Duodenal mucosa (tissue), 2 donors: Measurements from ENCODE around the gene BPIFB4.

ENCODE experiments used
- H3K27ac ChIP-seq: one replicate; pipeline ENCODE4 v1.7.0; 2013; ENCODE audit warnings: low read depth, low read length
- H3K27me3 ChIP-seq, 2 donors: one replicate each; pipeline ENCODE4 v1.7.0; 2013; ENCODE audit warnings: low read length in 2 of 2, control low read depth in 1 of 2; ENCODE audit not compliant: insufficient read depth in 2 of 2, control insufficient read depth in 1 of 2
- H3K36me3 ChIP-seq, 2 donors: one replicate each; pipeline ENCODE4 v1.7.0; 2013; ENCODE audit warnings: low read length in 2 of 2, control low read depth in 1 of 2; ENCODE audit not compliant: insufficient read depth in 2 of 2, control insufficient read depth in 1 of 2
- H3K4me1 ChIP-seq, 2 donors: one replicate each; pipeline ENCODE4 v1.7.0; 2013; ENCODE audit warnings: low read length in 2 of 2, control low read depth in 1 of 2; ENCODE audit not compliant: insufficient read depth in 2 of 2, control insufficient read depth in 1 of 2
- H3K4me3 ChIP-seq, 2 donors: one replicate each; pipeline ENCODE4 v1.7.0; 2013; ENCODE audit warnings: low read length in 2 of 2, low read depth in 1 of 2
- H3K9ac ChIP-seq, 2 donors: one replicate each; pipeline ENCODE4 v1.7.0; 2013; ENCODE audit warnings: low read length in 2 of 2, low read depth in 1 of 2
- H3K9me3 ChIP-seq, 2 donors: one replicate each; pipeline ENCODE4 v1.7.0; 2013; ENCODE audit warnings: low read length in 2 of 2, control low read depth in 1 of 2; ENCODE audit not compliant: control insufficient read depth in 1 of 2

The BPIFB4 gene

DNA sequence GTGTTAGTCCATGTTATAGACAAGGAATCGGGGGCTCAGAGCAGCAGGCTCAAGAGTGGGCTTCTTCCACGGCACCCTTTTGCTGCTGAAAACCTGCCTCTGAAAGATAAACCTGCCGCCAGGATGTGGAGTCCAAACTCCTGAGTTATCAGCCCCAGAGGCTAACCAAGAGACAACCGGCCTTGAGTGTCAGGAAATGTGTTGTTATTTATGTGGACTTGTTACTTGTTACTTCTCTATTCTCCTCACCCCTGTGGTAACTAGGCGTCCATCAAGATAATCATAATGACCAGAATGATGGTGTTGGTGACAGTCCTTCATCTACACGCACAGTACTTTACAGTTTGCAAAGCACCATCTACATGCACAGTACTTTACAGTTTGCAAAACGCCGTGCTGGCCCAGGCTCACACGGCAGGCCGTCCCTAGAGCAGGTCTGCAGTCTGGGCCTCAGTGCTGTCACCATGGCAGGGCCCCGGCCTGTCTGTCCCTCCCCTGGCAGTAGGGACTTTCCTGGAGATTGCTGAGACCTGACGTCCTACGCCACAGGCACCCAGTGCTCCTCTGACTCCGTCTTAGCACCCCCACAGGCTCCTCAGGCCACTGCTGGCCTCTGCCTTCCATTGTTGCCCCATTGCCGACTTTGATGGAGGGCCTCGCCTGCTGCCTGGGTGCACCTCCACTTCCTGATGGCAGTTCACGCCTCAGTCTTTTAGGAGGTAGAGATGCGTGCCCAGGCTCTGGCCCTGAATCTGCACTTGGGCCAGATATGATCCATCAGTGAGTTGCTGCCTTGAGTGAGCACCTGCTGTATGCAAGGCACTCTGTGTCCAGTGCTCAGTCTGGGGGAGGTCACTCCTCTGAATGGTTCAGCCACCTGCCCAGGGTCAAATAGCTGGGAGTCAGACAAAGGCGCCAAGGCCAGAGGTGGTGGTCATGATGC lies 9.1 kb upstream of the BPIFB4 start:
- H3K27ac ChIP-seq: no peak overlapping the region
- H3K4me1 ChIP-seq: no peaks in the 10 kb centered on the region
- H3K9ac ChIP-seq: no peak overlapping the region
- no peak overlapping the region for H3K4me3 ChIP-seq
- peaks cover 0 to 4% of the 10 kb centered on the region in 2 donors for H3K27me3 ChIP-seq
- no peaks in the 10 kb centered on the region for H3K36me3 ChIP-seq
- no peaks in the 10 kb centered on the region for H3K9me3 ChIP-seq

DNA sequence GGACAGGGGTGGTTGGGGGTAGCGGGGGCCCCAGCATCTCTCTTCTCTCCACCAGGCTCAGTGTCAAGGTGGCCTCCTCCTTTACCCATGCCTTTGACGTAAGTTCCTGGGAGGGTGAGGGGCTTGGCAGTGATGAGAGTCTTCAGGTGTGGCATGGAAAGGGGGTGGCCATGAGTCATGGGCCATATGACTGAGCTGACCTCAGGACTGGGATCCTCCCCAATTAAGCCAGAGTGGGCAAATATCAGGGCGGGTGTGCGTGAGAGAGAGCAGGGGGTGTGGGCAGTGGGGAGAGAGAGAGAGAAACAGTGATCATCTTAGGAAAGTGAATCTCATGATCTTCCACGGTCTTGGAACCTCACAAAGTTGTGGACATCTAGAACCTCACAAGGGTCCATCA lies 8.2 kb upstream of the BPIFB4 start:
- Histone ChIP-seq H3K27me3 (peaks cover 0 to 4% of the 10 kb centered on the region in 2 donors), H3K4me3 (no peak overlapping the region), H3K9ac (no peak overlapping the region), H3K9me3 (no peaks in the 10 kb centered on the region), H3K4me1 (no peaks in the 10 kb centered on the region), H3K36me3 (no peaks in the 10 kb centered on the region), H3K27ac (no peak overlapping the region)

GRCh38 chr20:33072362-33072761 lies 7.1 kb upstream of the BPIFB4 start:
- Histone ChIP-seq H3K27me3 (peaks cover 0 to 4% of the 10 kb centered on the region in 2 donors), H3K9me3 (no peaks in the 10 kb centered on the region), H3K27ac (no peak overlapping the region), H3K4me1 (no peaks in the 10 kb centered on the region), H3K4me3 (no peak overlapping the region), H3K9ac (no peak overlapping the region), H3K36me3 (no peaks in the 10 kb centered on the region)

DNA sequence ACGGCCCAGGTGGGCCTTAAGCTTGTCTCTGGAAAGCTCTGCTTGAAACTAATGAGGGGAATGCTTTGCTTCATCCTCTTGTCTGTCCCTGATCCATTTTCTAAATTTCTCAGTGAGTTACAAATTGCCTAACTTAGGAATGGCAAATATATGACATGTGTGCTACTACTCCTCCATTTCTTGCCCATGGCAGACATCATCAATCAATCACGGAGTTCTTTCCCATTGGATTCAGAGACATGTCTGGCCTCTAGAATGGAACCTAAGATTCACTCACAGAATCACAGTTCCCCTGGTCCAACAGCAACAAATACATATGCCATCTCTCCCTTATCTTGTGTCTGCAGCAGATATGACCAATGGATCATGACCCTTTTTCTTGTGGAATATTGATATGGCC lies 6.6 kb upstream of the BPIFB4 start:
- H3K27me3 ChIP-seq: peaks cover 0 to 4% of the 10 kb centered on the region in 2 donors
- no peaks in the 10 kb centered on the region for H3K36me3 ChIP-seq
- H3K27ac ChIP-seq: no peak overlapping the region
- no peaks in the 10 kb centered on the region for H3K4me1 ChIP-seq
- no peak overlapping the region for H3K4me3 ChIP-seq
- no peak overlapping the region for H3K9ac ChIP-seq
- no peaks in the 10 kb centered on the region for H3K9me3 ChIP-seq

- Histone ChIP-seq H3K27ac (no peak overlapping the region), H3K9ac (no peak overlapping the region), H3K9me3 (no peaks in the 10 kb centered on the region), H3K36me3 (no peaks in the 10 kb centered on the region), H3K4me1 (no peaks in the 10 kb centered on the region), H3K27me3 (no peaks in the 10 kb centered on the region), H3K4me3 (no peak overlapping the region)
Measured at GRCh38 chr20:33074675-33075074, 4.8 kb upstream of the BPIFB4 start.

DNA sequence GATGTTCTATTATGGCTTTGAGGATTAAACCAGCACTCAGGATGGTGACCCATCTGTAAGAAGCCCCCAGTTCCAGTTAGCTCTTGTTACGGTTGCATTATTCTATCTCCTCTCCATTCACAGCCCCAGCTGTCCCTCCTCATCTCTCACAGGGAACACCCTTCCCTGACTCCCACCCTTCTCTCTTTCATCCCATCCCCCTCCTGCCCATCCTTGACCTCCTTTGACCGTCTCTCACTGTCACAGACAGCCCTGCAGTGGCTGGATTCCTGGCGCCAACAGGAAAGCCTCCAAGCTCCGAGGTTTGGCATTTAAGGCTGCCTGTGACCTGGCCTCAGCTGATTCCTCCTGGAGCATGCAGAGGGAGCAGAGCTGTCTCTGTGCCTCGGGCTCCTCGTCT lies 4.2 kb upstream of the BPIFB4 start:
- Histone ChIP-seq H3K9me3 (no peaks in the 10 kb centered on the region), H3K27me3 (no peaks in the 10 kb centered on the region), H3K36me3 (no peaks in the 10 kb centered on the region), H3K4me3 (no peak overlapping the region), H3K27ac (no peak overlapping the region), H3K4me1 (no peaks in the 10 kb centered on the region), H3K9ac (no peak overlapping the region)

DNA sequence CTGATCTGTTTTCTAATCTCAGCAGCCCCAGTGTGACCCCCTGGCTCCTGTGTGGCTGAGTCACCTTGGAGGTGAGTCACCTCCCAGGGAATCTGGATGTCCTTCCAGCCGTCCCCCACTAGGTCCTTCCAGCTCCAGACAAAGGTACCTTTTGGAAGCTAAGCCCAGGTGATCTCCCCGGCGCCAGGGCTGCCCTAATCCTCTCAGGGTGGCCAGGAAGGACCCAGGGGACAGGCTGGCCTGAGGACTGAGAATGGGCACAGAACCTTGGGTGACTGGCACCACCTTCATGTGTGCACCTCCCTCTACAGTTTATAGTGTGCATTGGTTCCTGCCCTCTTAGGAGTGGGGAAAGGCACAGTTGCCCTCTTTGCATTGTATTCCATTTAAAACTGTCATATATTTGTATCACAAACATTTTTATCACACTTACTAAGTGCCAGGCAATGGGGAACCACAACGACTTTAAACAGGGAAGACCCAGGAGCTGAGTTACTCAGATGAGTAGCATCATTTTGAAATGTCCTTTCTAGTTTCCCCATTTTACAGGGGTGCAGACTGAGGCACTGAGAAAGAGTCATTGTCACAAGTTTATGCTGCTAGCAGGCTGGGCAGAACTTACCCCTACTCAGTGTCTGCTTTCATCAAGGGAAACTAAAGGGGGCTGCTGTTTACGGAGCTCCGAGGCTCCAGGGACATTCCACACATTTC lies 2.6 kb upstream of the BPIFB4 start:
- Histone ChIP-seq H3K4me3 (no peak overlapping the region), H3K27me3 (no peaks in the 10 kb centered on the region), H3K9me3 (no peaks in the 10 kb centered on the region), H3K36me3 (no peaks in the 10 kb centered on the region), H3K27ac (no peak overlapping the region), H3K4me1 (no peaks in the 10 kb centered on the region), H3K9ac (no peak overlapping the region)

DNA sequence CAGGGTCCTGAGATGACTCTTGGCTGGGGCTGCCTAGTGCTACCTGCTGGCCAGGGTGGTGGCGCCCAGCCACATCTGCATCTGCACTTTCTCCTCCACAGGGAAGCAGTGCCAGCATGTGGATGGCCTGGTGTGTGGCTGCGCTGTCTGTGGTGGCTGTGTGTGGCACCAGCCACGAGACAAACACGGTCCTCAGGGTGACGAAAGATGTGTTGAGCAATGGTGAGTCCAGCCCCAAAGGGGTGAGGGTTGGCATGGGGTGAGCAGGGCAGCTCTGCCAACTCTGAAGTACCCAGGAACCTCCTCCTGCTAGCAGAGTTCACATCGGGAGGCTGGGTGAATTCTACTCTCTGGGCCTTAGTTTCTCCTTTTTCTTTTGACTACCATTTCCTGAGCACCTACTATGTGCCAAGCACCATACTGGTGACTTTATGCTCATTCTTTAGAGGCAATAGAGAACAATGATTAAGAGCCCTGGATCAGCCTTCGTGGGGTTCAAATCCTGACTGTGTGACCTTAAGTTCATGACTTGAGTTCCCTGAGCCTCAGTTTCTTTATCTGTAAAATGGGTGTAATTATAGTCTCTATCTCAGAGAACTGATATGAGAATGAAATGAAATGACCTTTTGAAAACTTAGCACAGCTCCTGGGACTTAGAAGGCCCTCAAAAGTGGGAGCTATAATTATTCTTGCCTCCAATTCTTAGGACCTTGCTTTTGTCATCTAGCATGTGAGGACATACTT lies 2.1 kb downstream of the BPIFB4 start:
- no peak overlapping the region for H3K9ac ChIP-seq
- H3K36me3 ChIP-seq: no peaks in the 10 kb centered on the region
- H3K4me3 ChIP-seq: no peak overlapping the region
- H3K9me3 ChIP-seq: no peaks in the 10 kb centered on the region
- no peaks in the 10 kb centered on the region for H3K4me1 ChIP-seq
- no peak overlapping the region for H3K27ac ChIP-seq
- no peaks in the 10 kb centered on the region for H3K27me3 ChIP-seq

DNA sequence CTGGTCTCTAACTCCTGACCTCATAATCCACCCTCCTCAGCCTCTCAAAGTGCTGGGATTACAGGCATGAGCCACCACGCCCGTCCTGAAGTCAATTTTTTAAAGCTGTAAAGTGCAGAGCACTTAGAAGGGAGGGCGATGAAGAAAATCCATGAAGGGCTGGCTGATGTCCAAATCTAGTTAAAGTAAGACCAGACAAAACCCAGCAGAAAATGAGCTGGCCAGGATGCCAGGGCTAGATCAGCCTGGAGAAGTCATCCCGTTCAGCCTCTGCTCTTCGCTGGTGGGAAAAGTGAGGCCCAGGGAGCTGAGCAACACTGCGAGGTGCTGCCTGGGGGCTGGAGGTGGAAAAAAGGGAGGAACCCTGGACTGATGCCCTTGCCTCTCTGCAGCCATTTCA lies 3.1 kb downstream of the BPIFB4 start:
- Histone ChIP-seq H3K9ac (no peak overlapping the region), H3K27me3 (no peaks in the 10 kb centered on the region), H3K4me3 (no peak overlapping the region), H3K27ac (no peak overlapping the region), H3K36me3 (no peaks in the 10 kb centered on the region), H3K9me3 (no peaks in the 10 kb centered on the region), H3K4me1 (no peaks in the 10 kb centered on the region)
